ENCODE measurements around the gene OVAAL. TPM values are rescaled to one million over a fixed set of nuclear protein-coding genes. Genes with fewer than 3 reads are reported as not detected.

The OVAAL gene
- total RNA-seq, 4 donors from 2014 or later, result not detected

DNA sequence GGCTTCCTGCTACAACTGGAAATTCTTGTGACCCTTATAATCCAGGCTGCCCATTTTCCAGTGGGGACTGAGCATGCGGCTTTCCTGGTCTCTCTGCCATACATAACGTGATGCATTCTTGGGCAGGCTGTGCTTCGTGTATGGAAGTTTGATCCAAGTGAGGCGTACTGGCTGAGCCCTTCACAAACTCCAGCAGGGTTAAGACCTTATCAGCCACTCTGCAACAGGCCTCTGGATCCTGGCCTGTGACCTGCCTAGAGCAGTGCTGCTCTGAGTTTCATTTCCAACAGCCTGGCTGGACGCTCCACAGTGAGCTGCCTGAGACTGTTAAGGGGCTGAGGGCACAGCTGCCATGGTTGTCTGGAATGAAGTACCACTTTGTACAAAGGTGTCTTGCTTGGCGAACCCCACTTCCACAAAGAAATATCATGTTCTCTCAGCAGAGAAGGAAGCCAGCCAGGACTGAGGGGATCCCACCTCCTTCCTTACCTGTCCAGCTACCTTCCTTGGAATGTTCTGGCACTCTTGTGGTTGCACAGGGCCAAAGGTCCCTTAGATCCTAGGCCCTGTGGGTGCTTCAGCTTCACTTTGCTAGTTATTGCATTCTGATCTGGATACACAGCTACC is 44.6 kb downstream of the OVAAL start:
- DNase-seq (ENCODE audit: low spot score) (no peak), ATAC-seq (ENCODE audit: low FRiP score) (no peak)
- TF ChIP-seq, protein P1, sequence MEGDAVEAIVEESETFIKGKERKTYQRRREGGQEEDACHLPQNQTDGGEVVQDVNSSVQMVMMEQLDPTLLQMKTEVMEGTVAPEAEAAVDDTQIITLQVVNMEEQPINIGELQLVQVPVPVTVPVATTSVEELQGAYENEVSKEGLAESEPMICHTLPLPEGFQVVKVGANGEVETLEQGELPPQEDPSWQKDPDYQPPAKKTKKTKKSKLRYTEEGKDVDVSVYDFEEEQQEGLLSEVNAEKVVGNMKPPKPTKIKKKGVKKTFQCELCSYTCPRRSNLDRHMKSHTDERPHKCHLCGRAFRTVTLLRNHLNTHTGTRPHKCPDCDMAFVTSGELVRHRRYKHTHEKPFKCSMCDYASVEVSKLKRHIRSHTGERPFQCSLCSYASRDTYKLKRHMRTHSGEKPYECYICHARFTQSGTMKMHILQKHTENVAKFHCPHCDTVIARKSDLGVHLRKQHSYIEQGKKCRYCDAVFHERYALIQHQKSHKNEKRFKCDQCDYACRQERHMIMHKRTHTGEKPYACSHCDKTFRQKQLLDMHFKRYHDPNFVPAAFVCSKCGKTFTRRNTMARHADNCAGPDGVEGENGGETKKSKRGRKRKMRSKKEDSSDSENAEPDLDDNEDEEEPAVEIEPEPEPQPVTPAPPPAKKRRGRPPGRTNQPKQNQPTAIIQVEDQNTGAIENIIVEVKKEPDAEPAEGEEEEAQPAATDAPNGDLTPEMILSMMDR (IDR thresholded peaks at IDR 0.05), result no peak

DNA sequence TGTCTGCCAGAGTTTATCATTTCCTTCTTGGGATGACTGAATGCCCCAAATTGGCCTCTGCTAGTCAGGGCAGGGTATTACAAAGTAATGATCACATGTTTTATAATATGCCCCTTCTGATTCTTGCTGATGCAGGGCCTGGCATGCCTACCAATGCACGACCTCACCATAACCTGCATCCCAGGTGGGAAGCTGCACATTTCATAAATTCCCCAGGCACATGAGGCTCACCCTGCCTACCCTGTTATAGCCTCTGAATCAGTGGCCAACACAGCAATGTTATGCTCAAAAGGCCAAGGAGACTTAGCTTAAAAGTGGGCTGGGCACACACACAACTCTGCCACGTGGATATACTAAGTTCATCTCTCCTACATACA is 45.1 kb downstream of the OVAAL start:
- DNase-seq (ENCODE audit: low spot score) (no peak), ATAC-seq (ENCODE audit: low FRiP score) (no peak)
- TF ChIP-seq, protein P1 (IDR thresholded peaks at IDR 0.05), result no peak

DNA sequence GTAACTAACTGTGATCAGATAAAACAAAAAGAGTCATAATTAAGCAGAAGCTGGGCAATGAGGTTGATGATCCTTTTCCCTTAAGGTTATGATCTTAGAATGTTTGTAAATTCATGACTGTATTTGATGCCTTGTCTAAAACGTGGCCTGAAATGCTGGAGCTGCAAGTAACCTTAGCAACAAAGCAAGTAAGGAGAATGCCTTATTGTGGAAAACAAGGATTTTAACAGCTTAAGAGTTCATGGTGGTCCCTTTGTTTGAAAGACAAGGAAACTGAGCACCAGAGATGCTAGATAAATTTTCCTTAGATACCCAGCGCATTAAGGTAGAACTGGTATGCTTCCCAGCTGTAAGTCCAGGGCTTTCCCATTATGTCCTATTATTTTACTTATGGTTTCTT is 47.4 kb downstream of the OVAAL start:
- no peak for DNase-seq (ENCODE audit: low spot score)
- TF ChIP-seq, protein P1 (IDR thresholded peaks at IDR 0.05), result no peak
- no peak for ATAC-seq (ENCODE audit: low FRiP score)

DNA sequence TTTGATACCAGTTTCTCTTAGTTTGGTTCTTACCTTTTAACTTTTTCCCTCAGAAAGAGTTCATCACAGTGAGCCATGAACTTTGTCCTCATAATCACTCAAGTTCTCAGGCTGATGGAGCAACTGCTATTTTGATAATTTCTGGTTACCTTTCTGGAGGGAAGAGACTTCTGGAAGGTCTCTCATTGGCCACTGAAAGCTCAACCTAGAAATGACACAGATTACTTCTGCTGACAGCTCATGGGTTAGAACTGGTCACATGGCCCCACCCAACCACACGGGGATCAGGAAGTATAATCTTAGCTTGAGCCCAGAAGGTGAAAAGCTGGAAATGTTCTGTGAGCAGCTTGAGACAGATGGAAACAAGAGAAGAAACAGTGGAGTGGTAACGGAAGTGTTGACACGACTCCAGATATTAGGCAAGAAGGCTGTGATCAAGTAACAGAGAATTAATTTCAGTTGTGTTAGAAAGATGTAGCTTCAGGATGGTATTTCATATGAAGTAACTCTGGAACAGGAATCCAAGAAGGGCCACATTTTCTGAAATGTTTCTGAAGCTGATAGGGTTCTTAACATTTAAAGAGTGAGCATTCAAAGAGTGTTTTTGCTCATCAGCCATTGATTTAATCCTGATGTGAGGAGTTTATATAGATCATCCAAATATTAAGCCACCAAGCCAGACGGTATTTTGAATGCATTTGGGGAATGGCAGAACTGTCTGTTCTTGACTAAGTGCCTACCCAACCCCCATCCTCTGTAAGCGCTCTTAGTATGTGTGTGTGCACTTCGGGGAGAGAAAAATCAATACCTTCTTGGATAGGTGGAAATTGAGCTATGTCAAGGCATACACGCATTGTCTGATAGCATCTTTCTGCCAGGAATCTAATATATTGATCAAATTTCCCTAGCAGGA is 51.1 kb downstream of the OVAAL start:
- peak; percentile 63 for ATAC-seq (ENCODE audit: low FRiP score)
- TF ChIP-seq, protein P1 (IDR thresholded peaks at IDR 0.05), result no peak
- DNase-seq (ENCODE audit: low spot score), result no peak

DNA sequence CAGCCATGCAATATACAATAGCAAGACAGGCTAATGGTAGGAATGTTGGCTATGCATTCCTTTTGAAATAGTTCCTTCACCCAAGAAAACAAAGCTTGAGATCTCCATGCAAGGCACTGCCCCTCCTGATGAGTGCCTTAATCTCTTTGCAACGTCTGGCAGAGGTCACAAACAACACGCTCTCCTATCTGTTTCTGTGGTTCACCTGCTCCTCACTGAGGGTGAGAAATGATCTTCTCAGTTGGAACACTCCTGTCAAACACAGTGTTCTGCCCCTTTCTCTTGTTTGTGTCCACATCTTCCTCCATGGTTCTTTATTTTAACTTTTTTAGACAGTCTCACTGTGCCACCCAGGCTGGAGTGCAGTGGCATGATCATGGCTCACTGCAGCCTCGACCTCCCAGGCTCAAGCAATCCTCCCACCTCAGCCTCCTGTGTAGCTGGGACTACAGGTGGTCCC is 51.8 kb downstream of the OVAAL start:
- ATAC-seq (ENCODE audit: low FRiP score) (no peak), DNase-seq (ENCODE audit: low spot score) (no peak)
- TF ChIP-seq, protein P1 (IDR thresholded peaks at IDR 0.05), result no peak

DNA sequence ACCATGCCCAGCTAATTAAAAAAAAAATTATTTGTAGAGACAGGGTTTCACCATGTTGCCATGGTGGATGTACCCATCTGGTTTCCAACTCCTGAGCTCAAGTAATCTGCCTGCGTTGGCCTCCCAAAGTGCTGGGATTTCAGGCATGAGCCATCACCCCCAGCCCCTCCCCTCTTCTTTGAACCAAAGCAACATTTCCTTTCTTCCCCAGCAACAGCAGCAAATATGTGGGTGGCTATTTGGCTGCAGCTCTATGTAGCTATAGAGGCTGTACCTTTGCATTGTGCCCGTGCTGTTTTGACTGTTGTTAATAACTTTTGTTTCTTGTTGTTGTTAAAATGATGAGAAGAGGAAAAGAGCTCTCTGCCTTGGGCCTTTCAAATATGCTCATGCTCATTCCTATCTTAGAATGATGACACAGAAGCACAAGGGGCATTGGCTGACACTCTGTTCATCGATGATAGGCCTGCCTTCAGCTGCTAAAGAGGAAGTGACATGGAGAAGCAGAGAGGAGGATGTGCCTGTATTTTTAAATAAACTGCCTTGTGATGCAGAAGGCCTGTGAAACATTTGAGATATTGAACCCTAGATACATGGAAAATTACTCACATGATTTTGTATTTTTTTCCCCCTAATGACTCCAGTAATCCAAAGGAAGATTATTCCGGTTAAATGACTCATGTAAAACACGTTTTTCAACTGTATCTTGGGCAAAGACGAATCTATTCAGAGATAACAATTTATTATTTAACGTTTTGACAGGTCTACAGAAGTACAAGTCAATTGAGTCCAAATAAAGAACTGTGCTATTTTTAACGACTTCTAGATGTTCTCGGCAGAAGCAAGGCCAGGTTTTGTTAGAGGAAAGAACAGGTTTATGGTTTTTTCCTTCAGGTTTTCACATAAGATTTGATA is 52.5 kb downstream of the OVAAL start:
- peak; percentile 67 for ATAC-seq (ENCODE audit: low FRiP score)

More for the DNA sequence above, 52.5 kb downstream of the OVAAL start:
- no peak for DNase-seq (ENCODE audit: low spot score)
- TF ChIP-seq, protein P1 (IDR thresholded peaks at IDR 0.05), result no peak

All from omental fat pad (tissue), 4 donors.